IMR-90 (cell line): ENCODE data around the gene CFAP161. TPM values are rescaled to one million over a fixed set of nuclear protein-coding genes. Genes with fewer than 3 reads are reported as not detected.

Source experiments
- ATAC-seq: fragments of 200-7000 bp; cut with Tn5 transposase; 2 replicates; pipeline ENCODE4 v1.9.1; 2020; ENCODE audit warnings: low read depth, mild to moderate bottlenecking, moderate library complexity
- BruUV-seq: library from RNA; stranded (reverse); fragments of 400-500 nt; replicated peaks from 2 replicates; lab custom pipeline; 2021; lab: Mats Ljungman, UMichigan
- CTCF ChIA-PET: fragments of 300-600 bp; formaldehyde crosslinking; extraction: SDS; loops from one replicate; lab custom pipeline; 2021; ENCODE audit warnings: antibody characterized with exemption; lab: Yijun Ruan, JAX
- POLR2A ChIA-PET: fragments of 300-600 bp; sonication (Branson Sonifier 250); formaldehyde crosslinking; loops from one replicate; lab custom pipeline; 2022; ENCODE audit warnings: antibody characterized with exemption; ENCODE audit not compliant: unreplicated experiment; lab: Charles Lee
- DNase-seq: peaks from one replicate; pipeline ENCODE4 v3.0.0; 2013
- H2AFZ ChIP-seq: replicated peaks from 2 replicates; pipeline ENCODE3; 2013; ENCODE audit warnings: low read length, mild to moderate bottlenecking; ENCODE audit not compliant: poor library complexity
- H2AK5ac ChIP-seq: 2 replicates; pipeline ENCODE4 v1.6.1; 2013; ENCODE audit warnings: low read depth, low read length, inconsistent platforms
- H2AK9ac ChIP-seq: replicated peaks from 2 replicates; pipeline ENCODE3; 2013; ENCODE audit warnings: mild to moderate bottlenecking, low read depth, low read length, moderate library complexity; ENCODE audit not compliant: poor library complexity
- H2BK120ac ChIP-seq: 2 replicates; pipeline ENCODE4 v1.6.1; 2013; ENCODE audit warnings: low read depth, low read length, inconsistent platforms
- H2BK15ac ChIP-seq: 3 replicates; pipeline ENCODE4 v1.6.1; 2013; ENCODE audit warnings: low read depth, low read length, inconsistent platforms
- H2BK20ac ChIP-seq: 2 replicates; pipeline ENCODE4 v1.6.1; 2013; ENCODE audit warnings: low read depth, mild to moderate bottlenecking, inconsistent platforms, low read length, moderate library complexity
- H2BK5ac ChIP-seq: 2 replicates; pipeline ENCODE4 v1.6.1; 2013; ENCODE audit warnings: mild to moderate bottlenecking, low read depth, low read length, inconsistent platforms; ENCODE audit not compliant: poor library complexity, severe bottlenecking
- H3K14ac ChIP-seq: replicated peaks from 2 replicates; pipeline ENCODE4 v1.6.1; 2013; ENCODE audit warnings: low read depth, low read length, inconsistent platforms
- H3K18ac ChIP-seq: 2 replicates; pipeline ENCODE4 v1.6.1; 2013; ENCODE audit warnings: low read depth, low read length, control low read depth
- H3K23ac ChIP-seq: 2 replicates; pipeline ENCODE4 v1.6.1; 2013; ENCODE audit warnings: low read depth, low read length, inconsistent platforms
- H3K27ac ChIP-seq: 2 replicates; pipeline ENCODE4 v1.5.1; 2013; ENCODE audit warnings: mild to moderate bottlenecking, control low read depth, low read length; ENCODE audit not compliant: insufficient read depth
- H3K27me3 ChIP-seq: 2 replicates; pipeline ENCODE4 v1.6.1; 2013; ENCODE audit warnings: low read length; ENCODE audit not compliant: control insufficient read depth, insufficient read depth
- H3K36me3 ChIP-seq: 2 replicates; pipeline ENCODE4 v1.6.1; 2013; ENCODE audit warnings: low read length, mixed read lengths; ENCODE audit not compliant: control insufficient read depth, insufficient read depth
- H3K4ac ChIP-seq: 2 replicates; pipeline ENCODE4 v1.6.1; 2013; ENCODE audit warnings: low read depth, low read length, inconsistent platforms
- H3K4me1 ChIP-seq: 2 replicates; pipeline ENCODE4 v1.6.1; 2013; ENCODE audit warnings: low read length, mixed read lengths; ENCODE audit not compliant: control insufficient read depth, insufficient read depth
- H3K4me2 ChIP-seq: 2 replicates; pipeline ENCODE4 v1.6.1; 2013; ENCODE audit warnings: low read depth, mild to moderate bottlenecking, control low read depth, low read length, moderate library complexity
- H3K4me3 ChIP-seq: 2 replicates; pipeline ENCODE4 v1.5.1; 2013; ENCODE audit warnings: low read depth, mild to moderate bottlenecking, control low read depth, low read length, moderate library complexity; ENCODE audit not compliant: insufficient read depth
- H3K56ac ChIP-seq: 2 replicates; pipeline ENCODE4 v1.6.1; 2013; ENCODE audit warnings: low read length, inconsistent platforms; ENCODE audit not compliant: insufficient read depth; ENCODE audit errors: extremely low read depth
- H3K79me1 ChIP-seq, 2 experiments: 2 replicates each; pipeline ENCODE4 v1.6.1; 2013; ENCODE audit warnings: low read length in 2 of 2, inconsistent platforms in 1 of 2, low read depth in 1 of 2
- H3K9ac ChIP-seq: 2 replicates; pipeline ENCODE4 v1.6.1; 2013; ENCODE audit warnings: low read depth, low read length, control low read depth
- H3K9me1 ChIP-seq: 2 replicates; pipeline ENCODE4 v1.6.1; 2013; ENCODE audit warnings: low read length, inconsistent platforms; ENCODE audit not compliant: insufficient read depth
- H3K9me3 ChIP-seq: 2 replicates; pipeline ENCODE4 v1.6.1; 2013; ENCODE audit warnings: low read length; ENCODE audit not compliant: control insufficient read depth, insufficient read depth
- H4K20me1 ChIP-seq: 2 replicates; pipeline ENCODE4 v1.6.1; 2013; ENCODE audit warnings: low read length, inconsistent platforms; ENCODE audit not compliant: insufficient read depth
- H4K5ac ChIP-seq: 2 replicates; pipeline ENCODE4 v1.6.1; 2013; ENCODE audit warnings: mild to moderate bottlenecking, low read depth, low read length, control low read depth
- H4K8ac ChIP-seq, 2 experiments: 2 replicates each; pipeline ENCODE4 v1.6.1; 2013; ENCODE audit warnings: low read depth in 2 of 2, low read length in 2 of 2, control low read depth in 1 of 2, inconsistent platforms in 1 of 2
- H4K91ac ChIP-seq: 2 replicates; pipeline ENCODE4 v1.6.1; 2013; ENCODE audit warnings: low read depth, low read length, inconsistent platforms; ENCODE audit not compliant: insufficient read depth
- BHLHE40 ChIP-seq: fragments of 150-350 bp; IDR thresholded peaks from 2 replicates; pipeline ENCODE4 v1.6.1; 2016; ENCODE audit warnings: mild to moderate bottlenecking, low read depth, low read length
- CEBPB ChIP-seq: IDR thresholded peaks from 2 replicates; pipeline ENCODE4 v1.6.1; 2012; ENCODE audit warnings: low read depth, low read length, improper control_type of control experiment
- CHD1 ChIP-seq: IDR thresholded peaks from 2 replicates; pipeline ENCODE4 v1.6.1; 2012; ENCODE audit warnings: low read depth, low read length, improper control_type of control experiment
- CTCF ChIP-seq: conservative IDR thresholded peaks from 2 replicates; pipeline ENCODE4 v1.5.1; 2012; ENCODE audit warnings: mild to moderate bottlenecking, low read depth, low read length, improper control_type of control experiment
- ELK1 ChIP-seq: fragments of 150-350 bp; IDR thresholded peaks from 2 replicates; pipeline ENCODE4 v1.6.1; 2016; ENCODE audit warnings: low read depth, mild to moderate bottlenecking, low read length, moderate library complexity, borderline replicate concordance
- FOS ChIP-seq: fragments of 150-350 bp; IDR thresholded peaks from 2 replicates; pipeline ENCODE4 v1.6.1; 2016; ENCODE audit warnings: low read depth, low read length
- MAFK ChIP-seq: IDR thresholded peaks from 2 replicates; pipeline ENCODE4 v1.6.1; 2012; ENCODE audit warnings: low read depth, low read length, improper control_type of control experiment
- MAZ ChIP-seq: IDR thresholded peaks from 2 replicates; pipeline ENCODE4 v1.6.1; 2012; ENCODE audit warnings: low read depth, mild to moderate bottlenecking, low read length, improper control_type of control experiment, moderate library complexity, borderline replicate concordance
- MXI1 ChIP-seq: IDR thresholded peaks from 2 replicates; pipeline ENCODE4 v1.6.1; 2012; ENCODE audit warnings: low read depth, mild to moderate bottlenecking, low read length, moderate library complexity, borderline replicate concordance
- NFE2L2 ChIP-seq: fragments of 150-350 bp; IDR thresholded peaks from 2 replicates; pipeline ENCODE4 v1.6.1; 2016; ENCODE audit warnings: low read depth, mild to moderate bottlenecking, low read length
- POLR2A ChIP-seq: IDR thresholded peaks from 2 replicates; pipeline ENCODE4 v1.6.1; 2012; ENCODE audit warnings: mild to moderate bottlenecking, low read depth, low read length
- RAD21 ChIP-seq: IDR thresholded peaks from 2 replicates; pipeline ENCODE4 v1.6.1; 2012; ENCODE audit warnings: low read length, improper control_type of control experiment
- RCOR1 ChIP-seq: IDR thresholded peaks from 2 replicates; pipeline ENCODE4 v1.6.1; 2012; ENCODE audit warnings: mild to moderate bottlenecking, low read length, improper control_type of control experiment; ENCODE audit not compliant: insufficient replicate concordance
- RFX5 ChIP-seq: IDR thresholded peaks from 2 replicates; pipeline ENCODE4 v1.8.0; 2012; ENCODE audit warnings: low read depth, mild to moderate bottlenecking, low read length, moderate library complexity
- SMC3 ChIP-seq: fragments of 150-350 bp; IDR thresholded peaks from 2 replicates; pipeline ENCODE4 v1.6.1; 2016; ENCODE audit warnings: low read depth, mild to moderate bottlenecking, antibody characterized with exemption, low read length, moderate library complexity
- USF2 ChIP-seq: fragments of 150-350 bp; IDR thresholded peaks from 2 replicates; pipeline ENCODE4 v1.6.1; 2017; ENCODE audit warnings: mild to moderate bottlenecking, antibody characterized with exemption, low read length, low read depth
- dilution Hi-C: fragments of 300-500 bp; cut with HindIII; formaldehyde crosslinking; loops from one replicate; pipeline ENCODE4 v1.14.3; 2018; ENCODE audit warnings: low sequenced_read_pairs; ENCODE audit not compliant: unreplicated experiment
- in situ Hi-C: fragments of 300-500 bp; cut with MboI; formaldehyde crosslinking; loops from 3 replicates; pipeline ENCODE4 v1.14.3; 2019; ENCODE audit warnings: low sequenced_read_pairs, inconsistent platforms, mixed read lengths
- intact Hi-C: fragments of 100-400 bp; cut with micrococcal nuclease; formaldehyde crosslinking; loops from 2 replicates; pipeline ENCODE4 v1.10.0; 2022
- polyA plus RNA-seq, 3 experiments: library from polyadenylated mRNA; depleted of rRNA; stranded (reverse); fragments of >200 nt; gene quantifications; 2 replicates each; pipeline ENCODE4 v1.2.3, GENCODE V29; 2012; ENCODE audit warnings: low replicate concordance in 1 of 3
- total RNA-seq: library from RNA; depleted of rRNA; stranded (reverse); fragments of >200 nt; gene quantifications from 2 replicates; pipeline ENCODE4 v1.2.3, GENCODE V29; 2012

CFAP161 gene
- total and polyA plus RNA-seq, 2 of the 4 experiments (the other 2 are of a cell fraction), result not detected

DNA sequence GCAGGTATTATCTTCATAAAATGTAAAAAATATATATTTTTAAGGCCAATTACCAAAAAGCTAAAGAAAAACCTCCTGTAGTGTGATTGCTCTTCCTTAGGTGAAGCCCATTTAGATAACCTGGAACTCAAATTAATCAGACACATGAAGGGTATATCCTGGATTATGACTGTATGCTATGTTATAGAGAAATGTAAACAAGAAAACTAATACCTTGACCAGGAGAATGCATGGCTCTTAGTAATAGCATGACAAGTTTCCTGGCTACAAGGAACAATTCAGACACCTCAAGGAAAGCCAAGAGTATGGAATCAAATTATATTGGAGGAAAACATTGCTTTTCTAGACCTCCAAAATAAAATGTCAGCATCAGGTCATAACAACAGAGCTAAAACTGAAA is 14.0 kb upstream of the CFAP161 start:
- Histone ChIP-seq H3K4me2 (no peak overlapping the region), H3K9ac (no peak overlapping the region), H3K36me3 (no peaks in the 10 kb centered on the region), H3K18ac (no peak overlapping the region), H3K56ac (no peak overlapping the region), H2AK5ac (no peak overlapping the region), H3K27me3 (no peaks in the 10 kb centered on the region), H2BK15ac (no peak overlapping the region), H3K14ac (no peak overlapping the region), H3K4ac (no peak overlapping the region), H2AFZ (no peak overlapping the region), H4K20me1 (no peaks in the 10 kb centered on the region), H4K91ac (no peak overlapping the region), H3K9me3 (no peaks in the 10 kb centered on the region), H2BK20ac (no peak overlapping the region), H2BK5ac (no peak overlapping the region), H2BK120ac (no peak overlapping the region), H3K27ac (no peak overlapping the region), H3K9me1 (0 out of 2 replicates have a peak, but pooled peaks cover 3% of the 10 kb centered on the region), H3K4me1 (peaks cover 5% of the 10 kb centered on the region), H4K8ac (no peak overlapping the region), H4K5ac (no peak overlapping the region), H3K4me3 (no peak overlapping the region), H2AK9ac (no peak overlapping the region), H3K23ac (no peak overlapping the region), H3K79me1 (no peaks in the 10 kb centered on the region)
- TF ChIP-seq RAD21, result no peak
- TF ChIP-seq CEBPB, result no peak
- no peak for TF ChIP-seq USF2
- TF ChIP-seq SMC3, result no peak
- TF ChIP-seq MAZ, result no peak
- TF ChIP-seq POLR2A, result no peak
- TF ChIP-seq NFE2L2, result no peak
- no peak for TF ChIP-seq BHLHE40
- no peak for TF ChIP-seq MAFK
- TF ChIP-seq MXI1, result no peak
- TF ChIP-seq ELK1, result no peak
- TF ChIP-seq RFX5, result no peak
- no peak for TF ChIP-seq CTCF
- TF ChIP-seq FOS, result no peak
- TF ChIP-seq CHD1, result no peak
- TF ChIP-seq RCOR1, result no peak
- dilution Hi-C loops (no loop called here), intact Hi-C loops (no loop called here), in situ Hi-C loops (no loop called here)
- no peak for ATAC-seq
- DNase-seq, result no peak
- ChIA-PET POLR2A (no interaction called here), CTCF (no interaction called here)
- no TSS peak for BruUV-seq
